Stimulated activated naive B cell treated with anti-CD40 and anti-IgM and Interleukin-4, amounts not matched to agents 10 μg/mL and 1 μg/mL and 100 μg/mL, for 72 hours (primary cell): Measurements from ENCODE around the gene FHIT.

ENCODE experiments used
- ATAC-seq, 2 donors: fragments of 150-1000 bp; cut with Tn5 transposase; replicated peaks; 2 replicates each; pipeline ENCODE4 v1.10.0; 2021; ENCODE audit warnings: moderate library complexity in 1 of 2
- DNase-seq: peaks from one replicate; pipeline ENCODE4 v3.0.0; 2021
- H3K27ac Mint-ChIP-seq: one replicate; pipeline ENCODE4 v1.8.0; 2022; ENCODE audit warnings: mild to moderate bottlenecking, mixed read lengths
- H3K27me3 Mint-ChIP-seq, 2 donors: one replicate each; pipeline ENCODE4 v1.8.0; 2022; ENCODE audit warnings: mixed read lengths in 2 of 2
- H3K36me3 Mint-ChIP-seq, 2 donors: one replicate each; pipeline ENCODE4 v1.8.0; 2022; ENCODE audit warnings: mixed read lengths in 2 of 2, mild to moderate bottlenecking in 1 of 2
- H3K4me1 Mint-ChIP-seq, 2 donors: one replicate each; pipeline ENCODE4 v1.8.0; 2022; ENCODE audit warnings: mixed read lengths in 2 of 2, mild to moderate bottlenecking in 1 of 2
- H3K4me3 Mint-ChIP-seq, 2 donors: one replicate each; pipeline ENCODE4 v1.8.0; 2022; ENCODE audit warnings: mild to moderate bottlenecking in 2 of 2, mixed read lengths in 2 of 2, moderate library complexity in 1 of 2
- H3K9me3 Mint-ChIP-seq, 2 donors: one replicate each; pipeline ENCODE4 v1.8.0; 2022; ENCODE audit warnings: mixed read lengths in 2 of 2, mild to moderate bottlenecking in 1 of 2

Gene FHIT

GRCh38 chr3:61250784-61251173, 473 bp downstream of the FHIT start:
- ATAC-seq = peak in 1 of 2 donors; percentile 20
- no peaks in the 10 kb centered on the region for H3K9me3 Mint-ChIP-seq
- peak overlapping the region; percentile 94 for H3K27ac Mint-ChIP-seq
- peak; percentile 14 for DNase-seq
- H3K36me3 Mint-ChIP-seq = peaks cover 0 to 4% of the 10 kb centered on the region in 2 donors
- H3K27me3 Mint-ChIP-seq = peaks cover 0 to 9% of the 10 kb centered on the region in 2 donors
- H3K4me3 Mint-ChIP-seq = peak overlapping the region; percentile 74 to 89
- H3K4me1 Mint-ChIP-seq = peaks cover 12 to 13% of the 10 kb centered on the region in 2 donors

GRCh38 chr3:61248496-61248895, 2.8 kb downstream of the FHIT start:
- no peaks in the 10 kb centered on the region for H3K9me3 Mint-ChIP-seq
- H3K27ac Mint-ChIP-seq = no peak overlapping the region
- DNase-seq = no peak
- H3K4me1 Mint-ChIP-seq = peaks cover 12 to 13% of the 10 kb centered on the region in 2 donors
- peaks cover 0 to 4% of the 10 kb centered on the region in 2 donors for H3K36me3 Mint-ChIP-seq
- no peak for ATAC-seq
- no peak overlapping the region for H3K4me3 Mint-ChIP-seq
- H3K27me3 Mint-ChIP-seq = peaks cover 0 to 4% of the 10 kb centered on the region in 2 donors

GRCh38 chr3:61247191-61247590, 4.1 kb downstream of the FHIT start:
- Mint-ChIP-seq H3K27ac (no peak overlapping the region), H3K27me3 (no peaks in the 10 kb centered on the region), H3K4me1 (peaks cover 12 to 13% of the 10 kb centered on the region in 2 donors), H3K36me3 (peaks cover 0 to 4% of the 10 kb centered on the region in 2 donors), H3K4me3 (no peak overlapping the region), H3K9me3 (no peaks in the 10 kb centered on the region)
- no peak for ATAC-seq
- DNase-seq = no peak

- H3K27ac Mint-ChIP-seq = no peak overlapping the region
- no peaks in the 10 kb centered on the region for H3K27me3 Mint-ChIP-seq
- H3K4me3 Mint-ChIP-seq = no peak overlapping the region
- H3K9me3 Mint-ChIP-seq = no peaks in the 10 kb centered on the region
- DNase-seq (no peak), ATAC-seq (no peak)
- peaks cover 0 to 13% of the 10 kb centered on the region in 2 donors for H3K4me1 Mint-ChIP-seq
- H3K36me3 Mint-ChIP-seq = no peaks in the 10 kb centered on the region
Measured at GRCh38 chr3:61239871-61240270, 11.4 kb downstream of the FHIT start.

- no peaks in the 10 kb centered on the region for H3K27me3 Mint-ChIP-seq
- no peaks in the 10 kb centered on the region for H3K36me3 Mint-ChIP-seq
- H3K4me1 Mint-ChIP-seq = peaks cover 0 to 13% of the 10 kb centered on the region in 2 donors
- no peak for ATAC-seq
- no peak for DNase-seq
- no peak overlapping the region for H3K4me3 Mint-ChIP-seq
- no peak overlapping the region for H3K27ac Mint-ChIP-seq
- no peaks in the 10 kb centered on the region for H3K9me3 Mint-ChIP-seq
Measured at GRCh38 chr3:61237858-61238257, 13.4 kb downstream of the FHIT start.

DNA sequence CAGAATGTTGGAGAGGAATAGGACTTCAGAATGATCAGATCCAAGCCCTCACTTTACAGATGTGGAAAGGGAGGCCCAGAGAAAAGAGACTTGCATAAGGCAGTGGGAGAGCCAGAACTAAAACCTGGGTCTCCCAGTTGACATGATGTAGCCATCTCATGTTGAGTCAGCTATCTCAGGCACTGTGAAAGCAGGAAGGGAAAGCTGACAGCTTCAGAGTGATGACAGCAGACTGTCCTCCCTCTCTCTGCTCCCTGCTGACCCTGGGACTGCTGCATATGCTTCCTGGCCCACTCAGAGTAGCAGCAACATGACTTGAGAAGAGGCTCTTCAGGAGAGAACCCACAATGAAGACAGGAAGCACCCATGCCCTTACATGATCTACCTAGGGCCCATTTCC, 14.7 kb downstream of the FHIT start:
- Mint-ChIP-seq H3K9me3 (no peaks in the 10 kb centered on the region), H3K27me3 (no peaks in the 10 kb centered on the region), H3K4me3 (no peak overlapping the region), H3K4me1 (peaks cover 0 to 17% of the 10 kb centered on the region in 2 donors), H3K27ac (no peak overlapping the region), H3K36me3 (peaks cover 0 to 3% of the 10 kb centered on the region in 2 donors)
- DNase-seq (no peak), ATAC-seq (peak; percentile 55 to 74)

GRCh38 chr3:61233746-61234145, 17.5 kb downstream of the FHIT start:
- ATAC-seq = no peak
- no peak overlapping the region for H3K27ac Mint-ChIP-seq
- DNase-seq = no peak
- no peak overlapping the region for H3K4me3 Mint-ChIP-seq
- no peaks in the 10 kb centered on the region for H3K27me3 Mint-ChIP-seq
- peaks cover 0 to 7% of the 10 kb centered on the region in 2 donors for H3K36me3 Mint-ChIP-seq
- peaks cover 0 to 17% of the 10 kb centered on the region in 2 donors for H3K4me1 Mint-ChIP-seq
- no peaks in the 10 kb centered on the region for H3K9me3 Mint-ChIP-seq

DNA sequence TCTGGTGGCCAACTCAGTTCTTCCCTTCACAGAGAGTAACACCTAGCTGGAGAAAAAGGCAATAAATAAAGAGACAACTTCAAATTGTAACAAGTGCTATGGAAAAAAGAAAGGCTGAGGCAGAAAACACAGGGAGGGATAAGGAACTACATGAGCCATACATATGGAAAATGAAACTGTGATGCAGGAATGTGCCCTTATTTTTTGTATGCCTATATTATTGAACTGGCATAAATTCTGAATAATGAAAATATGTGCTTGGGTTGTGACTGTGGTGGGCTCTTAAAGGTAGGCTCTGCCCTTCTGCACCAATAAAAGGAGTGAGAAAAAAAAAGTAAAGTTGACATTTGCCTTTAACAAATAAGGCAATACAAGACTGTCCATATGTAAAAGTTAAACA, 19.6 kb downstream of the FHIT start:
- Mint-ChIP-seq H3K4me3 (no peak overlapping the region), H3K27me3 (no peaks in the 10 kb centered on the region), H3K9me3 (no peaks in the 10 kb centered on the region), H3K27ac (no peak overlapping the region), H3K4me1 (peaks cover 0 to 10% of the 10 kb centered on the region in 2 donors), H3K36me3 (peaks cover 0 to 7% of the 10 kb centered on the region in 2 donors)
- no peak for ATAC-seq
- DNase-seq = no peak

DNA sequence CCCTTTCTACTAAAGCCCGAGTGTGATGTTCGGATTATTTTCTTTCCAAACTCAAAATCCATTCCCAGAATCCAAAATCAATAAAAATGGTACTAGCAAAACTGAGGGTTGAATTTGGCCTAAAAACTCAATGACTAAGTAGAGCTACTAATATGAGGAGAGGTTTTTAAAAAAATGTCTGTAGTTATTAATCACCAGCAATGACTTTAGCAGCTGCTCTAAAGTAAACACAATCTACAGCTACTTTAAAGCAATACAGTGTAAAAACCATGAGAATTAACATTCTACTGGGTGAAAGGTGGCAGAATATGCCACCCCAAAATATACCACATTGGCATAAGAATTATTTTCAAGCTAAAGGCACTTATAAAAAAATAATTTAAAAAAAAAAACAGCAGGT, 23.5 kb downstream of the FHIT start:
- ATAC-seq = no peak
- DNase-seq = no peak
- H3K27me3 Mint-ChIP-seq = no peaks in the 10 kb centered on the region
- H3K4me3 Mint-ChIP-seq = no peak overlapping the region
- H3K36me3 Mint-ChIP-seq = peaks cover 0 to 7% of the 10 kb centered on the region in 2 donors
- H3K4me1 Mint-ChIP-seq = peaks cover 0 to 4% of the 10 kb centered on the region in 2 donors
- H3K9me3 Mint-ChIP-seq = no peaks in the 10 kb centered on the region
- no peak overlapping the region for H3K27ac Mint-ChIP-seq

DNA sequence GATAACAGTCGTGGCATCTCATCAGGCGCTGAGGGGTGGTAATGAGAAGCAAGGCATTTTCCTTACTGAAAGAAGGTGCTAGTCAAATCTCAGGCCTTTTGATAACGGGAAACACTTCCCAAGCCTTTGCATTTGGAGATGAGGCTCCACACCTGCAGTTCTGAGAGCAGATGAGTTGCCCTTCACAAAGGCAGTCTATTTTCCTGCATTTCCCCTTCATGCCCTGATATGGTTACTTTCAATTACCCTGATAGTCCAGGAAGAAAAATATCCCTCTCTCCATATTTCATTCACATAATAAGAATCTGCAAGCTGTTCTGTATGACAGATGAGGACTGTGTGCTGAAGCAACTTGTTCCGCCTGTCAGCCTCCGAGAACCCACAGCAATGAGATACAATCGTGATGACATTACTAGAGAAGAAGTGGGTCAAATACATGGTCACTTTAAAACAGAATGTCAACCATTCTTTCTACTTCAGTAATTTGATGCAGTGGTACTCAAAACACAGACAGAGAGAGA, 25.0 kb downstream of the FHIT start:
- H3K4me3 Mint-ChIP-seq = no peak overlapping the region
- H3K36me3 Mint-ChIP-seq = peaks cover 0 to 1% of the 10 kb centered on the region in 2 donors
- H3K27me3 Mint-ChIP-seq = no peaks in the 10 kb centered on the region
- DNase-seq = no peak
- ATAC-seq = no peak
- no peaks in the 10 kb centered on the region for H3K9me3 Mint-ChIP-seq
- no peak overlapping the region for H3K27ac Mint-ChIP-seq
- no peaks in the 10 kb centered on the region for H3K4me1 Mint-ChIP-seq

- ATAC-seq = no peak
- H3K4me1 Mint-ChIP-seq = no peaks in the 10 kb centered on the region
- H3K36me3 Mint-ChIP-seq = no peaks in the 10 kb centered on the region
- no peak overlapping the region for H3K27ac Mint-ChIP-seq
- H3K4me3 Mint-ChIP-seq = no peak overlapping the region
- no peaks in the 10 kb centered on the region for H3K27me3 Mint-ChIP-seq
- no peaks in the 10 kb centered on the region for H3K9me3 Mint-ChIP-seq
- no peak for DNase-seq
Measured at GRCh38 chr3:61224823-61225222, 26.4 kb downstream of the FHIT start.

- Mint-ChIP-seq H3K9me3 (no peaks in the 10 kb centered on the region), H3K4me1 (no peaks in the 10 kb centered on the region)
Measured at GRCh38 chr3:61223451-61223850, 27.8 kb downstream of the FHIT start.

DNA sequence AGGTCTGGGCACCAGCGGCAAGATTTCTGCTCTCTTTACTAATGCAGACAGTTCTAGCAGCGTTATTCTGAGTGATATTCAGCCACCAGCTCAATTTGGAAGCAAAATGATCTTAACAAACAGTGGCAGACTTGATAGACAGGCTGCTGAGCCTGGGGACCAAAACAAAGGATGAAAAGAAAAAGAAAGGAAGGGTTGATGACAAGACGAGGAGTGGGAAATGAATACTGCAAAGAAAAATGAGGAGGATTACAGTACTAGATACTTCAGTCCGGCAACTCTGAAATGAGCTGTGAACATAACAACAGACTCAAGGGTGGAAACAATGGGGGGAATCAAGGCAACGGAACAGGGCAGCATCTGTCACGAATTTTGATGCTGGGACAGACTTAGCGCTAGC, 28.8 kb downstream of the FHIT start:
- H3K4me1 Mint-ChIP-seq = no peaks in the 10 kb centered on the region
- no peaks in the 10 kb centered on the region for H3K27me3 Mint-ChIP-seq
- ATAC-seq (no peak), DNase-seq (no peak)
- no peak overlapping the region for H3K4me3 Mint-ChIP-seq
- no peaks in the 10 kb centered on the region for H3K9me3 Mint-ChIP-seq
- H3K36me3 Mint-ChIP-seq = peaks cover 0 to under 1% of the 10 kb centered on the region in 2 donors
- no peak overlapping the region for H3K27ac Mint-ChIP-seq

More at GRCh38 chr3:61223451-61223850, 27.8 kb downstream of the FHIT start:
- no peak overlapping the region for H3K27ac Mint-ChIP-seq
- DNase-seq (no peak), ATAC-seq (no peak)
- H3K36me3 Mint-ChIP-seq = no peaks in the 10 kb centered on the region
- no peaks in the 10 kb centered on the region for H3K27me3 Mint-ChIP-seq
- H3K4me3 Mint-ChIP-seq = no peak overlapping the region

DNA sequence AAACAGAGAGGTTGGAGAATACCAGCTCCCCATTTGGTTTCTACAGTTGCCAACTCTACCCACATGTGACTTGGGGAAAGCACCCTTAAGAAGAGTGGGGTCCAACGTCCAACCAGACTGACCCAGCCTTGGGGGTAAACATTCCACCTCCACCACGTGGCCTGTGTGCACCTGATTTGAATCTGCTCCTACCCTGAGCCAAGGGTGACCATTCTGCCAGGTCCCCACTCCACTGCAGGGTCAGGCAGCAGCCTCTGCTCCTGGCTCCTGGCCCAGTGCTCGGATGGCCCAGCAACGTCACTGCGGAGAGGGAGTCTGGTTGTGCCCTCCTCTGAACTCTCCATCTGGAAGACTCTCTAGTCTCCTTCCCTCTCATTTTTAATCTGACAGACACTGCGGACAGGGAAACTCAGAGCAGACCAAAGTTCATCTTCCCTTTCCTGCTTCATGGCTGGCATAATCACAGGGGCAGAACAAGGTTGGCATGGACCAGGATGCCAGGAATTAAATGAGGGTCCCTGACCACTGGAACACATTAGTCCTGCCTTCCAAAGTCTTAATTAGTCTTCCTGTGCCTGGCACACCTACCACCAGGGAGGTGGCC, 29.4 kb downstream of the FHIT start:
- no peak overlapping the region for H3K4me3 Mint-ChIP-seq
- H3K9me3 Mint-ChIP-seq = no peaks in the 10 kb centered on the region
- H3K27ac Mint-ChIP-seq = peak overlapping the region; percentile 15
- peaks cover 4 to 5% of the 10 kb centered on the region in 2 donors for H3K36me3 Mint-ChIP-seq
- no peak for ATAC-seq
- no peaks in the 10 kb centered on the region for H3K4me1 Mint-ChIP-seq
- H3K27me3 Mint-ChIP-seq = no peaks in the 10 kb centered on the region
- no peak for DNase-seq

DNA sequence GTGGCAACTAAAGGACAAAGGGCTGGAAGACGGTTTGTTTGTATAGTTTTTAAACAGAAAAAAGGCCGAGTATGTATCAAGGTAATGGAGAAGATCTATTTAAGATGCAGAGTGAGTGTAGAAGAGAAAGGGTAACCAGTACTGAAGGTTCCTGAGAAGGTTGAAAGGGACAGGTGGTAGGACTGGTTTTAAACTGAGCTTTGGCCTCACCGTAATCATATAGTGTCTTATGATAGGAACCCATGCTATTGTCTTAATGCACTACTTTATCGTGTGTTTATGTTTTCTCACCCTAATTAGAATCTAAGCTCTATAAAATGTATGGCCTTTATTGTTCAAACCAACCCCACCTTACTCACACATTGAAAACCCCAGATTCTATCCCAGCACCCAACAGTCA, 32.7 kb downstream of the FHIT start:
- H3K27ac Mint-ChIP-seq = no peak overlapping the region
- peaks cover 0 to 4% of the 10 kb centered on the region in 2 donors for H3K4me1 Mint-ChIP-seq
- H3K27me3 Mint-ChIP-seq = no peaks in the 10 kb centered on the region
- no peak for ATAC-seq
- no peak for DNase-seq
- H3K9me3 Mint-ChIP-seq = peaks cover 5 to 6% of the 10 kb centered on the region in 2 donors
- H3K36me3 Mint-ChIP-seq = peaks cover 5 to 13% of the 10 kb centered on the region in 2 donors
- H3K4me3 Mint-ChIP-seq = no peak overlapping the region
